K562 (cell line): Measurements from ENCODE around the gene PDE4DIP. TPM values are rescaled to one million over a fixed set of nuclear protein-coding genes. Genes with fewer than 3 reads are reported as not detected.
A peak's percentile ranks its signal among the peaks of the same experiment; 100 is the strongest.
"Not testable (repeated sequence)": the region's sequence is repeated elsewhere in the genome, so short reads cannot be mapped to it uniquely, and the experiment has no call there.

Source experiments
- ATAC-seq: fragments of 200-7000 bp; cut with Tn5 transposase; 3 replicates; pipeline ENCODE4 v1.9.1; 2020; ENCODE audit warnings: moderate library complexity
- BruUV-seq: library from RNA; stranded (reverse); fragments of 400-500 nt; replicated peaks from 2 replicates; lab custom pipeline; 2021; lab: Mats Ljungman, UMichigan
- CTCF ChIA-PET: fragments of 300-600 bp; formaldehyde crosslinking; extraction: SDS; loops from one replicate; lab custom pipeline; 2021; ENCODE audit warnings: low intra/inter-chr PET ratio; lab: Yijun Ruan, JAX
- POLR2A ChIA-PET: fragments of 300-600, 350-650 bp; sonication (Branson Sonifier 250); formaldehyde crosslinking; extraction: SDS; loops from one replicate; lab custom pipeline; 2021; ENCODE audit warnings: antibody characterized with exemption, inconsistent platforms; lab: Yijun Ruan, JAX
- DNase-seq, 4 experiments: peaks; one replicate each; pipeline versions ENCODE4 v3.0.0 to v3.0.0-alpha.2; 2011 to 2018; ENCODE audit warnings: low spot score in 3 of 4, mixed read lengths in 3 of 4; ENCODE audit errors: extremely low read depth in 1 of 4
- FAIRE-seq: peaks from 2 replicates; lab custom pipeline; 2011; peaks lifted over from hg19 to GRCh38; lab: Jason Lieb, UNC
- H2AFZ ChIP-seq: 2 replicates; pipeline ENCODE4 v1.6.0; 2011; ENCODE audit warnings: low read depth, low read length, control low read depth, inconsistent platforms
- H3K27ac ChIP-seq: fragments of 200-600 bp; 3 replicates; pipeline ENCODE4 v1.8.0; 2011; ENCODE audit warnings: low read depth, mild to moderate bottlenecking, control low read depth, inconsistent platforms, low read length, moderate library complexity, mixed read lengths; ENCODE audit errors: extremely low read depth
- H3K27me3 ChIP-seq, 2 experiments: fragments of 300-600 bp in 1 of 2; 2 replicates in 1 of 2; 3 replicates in 1 of 2; pipeline versions ENCODE4 v1.6.0 to v1.8.0; 2011; ENCODE audit warnings: inconsistent platforms in 2 of 2, low read length in 2 of 2, mild to moderate bottlenecking in 1 of 2, mixed read lengths in 1 of 2, moderate library complexity in 1 of 2; ENCODE audit not compliant: control insufficient read depth in 2 of 2, insufficient read depth in 2 of 2
- H3K36me3 ChIP-seq: fragments of 300-600 bp; 3 replicates; pipeline ENCODE4 v1.8.0; 2011; ENCODE audit warnings: mild to moderate bottlenecking, low read length, inconsistent platforms; ENCODE audit not compliant: control insufficient read depth, insufficient read depth
- H3K4me1 ChIP-seq, 2 experiments: fragments of 200-600 bp in 1 of 2; replicated peaks in 1 of 2; 2 replicates in 1 of 2; 3 replicates in 1 of 2; pipeline versions ENCODE4 v1.5.1 to v1.8.0; 2011; ENCODE audit warnings: inconsistent platforms in 2 of 2, low read length in 2 of 2, mild to moderate bottlenecking in 1 of 2, mixed read lengths in 1 of 2, moderate library complexity in 1 of 2; ENCODE audit not compliant: control insufficient read depth in 2 of 2, insufficient read depth in 2 of 2
- H3K4me2 ChIP-seq: 2 replicates; pipeline ENCODE4 v1.6.1; 2011; ENCODE audit warnings: low read length, control low read depth, inconsistent platforms, mixed read lengths; ENCODE audit not compliant: insufficient read depth
- H3K4me3 ChIP-seq: fragments of 200-600 bp; sonication (generic), shearing (Covaris generic); 2 replicates; pipeline ENCODE4 v1.5.1; 2016; ENCODE audit warnings: control low read depth, inconsistent platforms
- H3K79me2 ChIP-seq: fragments of 200-600 bp; 3 replicates; pipeline ENCODE4 v1.8.0; 2011; ENCODE audit warnings: low read length, inconsistent platforms; ENCODE audit not compliant: control insufficient read depth, insufficient read depth
- H3K9ac ChIP-seq, 2 experiments: 2 replicates each; pipeline versions ENCODE4 v1.6.0 to v1.6.1; 2011; ENCODE audit warnings: low read depth in 2 of 2, low read length in 2 of 2, control low read depth in 1 of 2, inconsistent platforms in 1 of 2, mild to moderate bottlenecking in 1 of 2, mixed read lengths in 1 of 2; ENCODE audit not compliant: insufficient read depth in 1 of 2
- H3K9me1 ChIP-seq: one replicate; pipeline ENCODE4 v1.6.0; 2011; ENCODE audit warnings: inconsistent platforms, mild to moderate bottlenecking, low read length, moderate library complexity; ENCODE audit not compliant: control insufficient read depth, insufficient read depth
- H3K9me3 ChIP-seq: replicated peaks from 2 replicates; pipeline ENCODE4 v1.5.1; 2011; ENCODE audit warnings: low read depth, low read length, inconsistent platforms; ENCODE audit not compliant: control insufficient read depth, insufficient read depth
- H4K20me1 ChIP-seq: replicated peaks from 2 replicates; pipeline ENCODE4 v1.6.1; 2011; ENCODE audit warnings: low read length, inconsistent platforms, mixed read lengths; ENCODE audit not compliant: control insufficient read depth, insufficient read depth
- WGBS: fragments of 100-300 bp; shearing (Covaris generic); methylation state at CpG from one replicate; pipeline ENCODE4 v1.1.6; 2016; ENCODE audit warnings: low coverage, mixed read lengths; ENCODE audit not compliant: insufficient coverage; ENCODE audit errors: missing lambda C conversion rate; 5-methylcytosine and 5-hydroxymethylcytosine counted together
- in situ Hi-C: fragments of 300-500 bp; cut with MboI; formaldehyde crosslinking; loops from 4 replicates; pipeline ENCODE4 v1.15.0; 2018; ENCODE audit warnings: inconsistent platforms, mixed read lengths
- intact Hi-C: fragments of 100-400 bp; cut with micrococcal nuclease; formaldehyde crosslinking; loops from 2 replicates; pipeline ENCODE4 v1.14.2; 2022
- polyA plus RNA-seq, 8 experiments: library from polyadenylated mRNA; depleted of rRNA in 4 of 8; stranded (reverse) in 5 of 8; unstranded in 3 of 8; fragments of >200 nt; fragmentation: Nextera tagmentation in 2 of 8; fragmentation: Illumina TruSeq in 1 of 8; extraction: Ambion mirVana in 2 of 8; extraction: Trizol in 1 of 8; gene quantifications; 2 replicates each; pipeline versions ENCODE4 v1.2.1 to v1.2.3, GENCODE V29; 2011 to 2014; ENCODE audit warnings: inconsistent platforms in 1 of 8, missing spikeins in 1 of 8
- total RNA-seq, 7 experiments: library from RNA; depleted of rRNA in 6 of 7; stranded (reverse); fragments of >200 nt in 6 of 7; fragmentation: Illumina TruSeq in 2 of 7; extraction: Trizol in 2 of 7; gene quantifications; 2 replicates each; pipeline versions ENCODE4 v1.2.1 to v1.2.3, GENCODE V29; 2011 to 2021; ENCODE audit warnings: low replicate concordance in 1 of 7

Gene PDE4DIP
- total and polyA plus RNA-seq, 9 of the 15 experiments (the other 6 are each of a cell fraction or from before 2014, with no cell fraction given) = 148 to 355 (median 260) TPM

- H3K27ac ChIP-seq, FAIRE-seq, H3K4me2 ChIP-seq, ATAC-seq, POLR2A ChIA-PET, H4K20me1 ChIP-seq, in situ Hi-C loops, H3K27me3 ChIP-seq, H3K9me3 ChIP-seq, CTCF ChIA-PET, H3K4me1 ChIP-seq, H3K9me1 ChIP-seq, BruUV-seq, H3K36me3 ChIP-seq, H3K4me3 ChIP-seq, H3K79me2 ChIP-seq, intact Hi-C loops, H2AFZ ChIP-seq, DNase-seq, H3K9ac ChIP-seq: not testable (repeated sequence)
- 83% methylated on average over 1 of the region's 5 CpGs for WGBS
Measured at GRCh38 chr1:148969126-148969525, 124.9 kb downstream of the PDE4DIP start.

- H3K9me1 ChIP-seq, BruUV-seq, H3K27ac ChIP-seq, H3K27me3 ChIP-seq, H3K4me2 ChIP-seq, intact Hi-C loops, ATAC-seq, CTCF ChIA-PET, H4K20me1 ChIP-seq, H3K4me1 ChIP-seq, in situ Hi-C loops, H3K9me3 ChIP-seq, DNase-seq, H2AFZ ChIP-seq, H3K79me2 ChIP-seq, H3K4me3 ChIP-seq, POLR2A ChIA-PET, H3K9ac ChIP-seq: not testable (repeated sequence)
- 67% methylated on average over 1 of the region's 1 CpG for WGBS
- H3K36me3 ChIP-seq = peaks cover 29% of the 10 kb centered on the region; the same call in 2 of the 3 replicates
- FAIRE-seq = peak; percentile 51
Measured at GRCh38 chr1:148975453-148975852, 131.2 kb downstream of the PDE4DIP start.

- H3K79me2 ChIP-seq, H3K9me3 ChIP-seq, H4K20me1 ChIP-seq, H3K27me3 ChIP-seq, in situ Hi-C loops, H2AFZ ChIP-seq, H3K9me1 ChIP-seq, H3K4me2 ChIP-seq, FAIRE-seq, H3K4me1 ChIP-seq, CTCF ChIA-PET, H3K4me3 ChIP-seq, ATAC-seq, H3K27ac ChIP-seq, DNase-seq, H3K9ac ChIP-seq, intact Hi-C loops, POLR2A ChIA-PET, BruUV-seq: not testable (repeated sequence)
- peaks cover 34% of the 10 kb centered on the region; the same call in 2 of the 3 replicates for H3K36me3 ChIP-seq
- WGBS = 100% methylated on average over 1 of the region's 1 CpG
Measured at GRCh38 chr1:148975866-148976537, 131.8 kb downstream of the PDE4DIP start.
